DMS 273 treated with DMSO at 0.1 percent for 48 hours (cell line): ENCODE measurements around the gene TCF15.

Source experiments
- DNase-seq: peaks from one replicate; lab custom pipeline; 2025; lab: John Stamatoyannopoulos, UW

Gene TCF15

DNA sequence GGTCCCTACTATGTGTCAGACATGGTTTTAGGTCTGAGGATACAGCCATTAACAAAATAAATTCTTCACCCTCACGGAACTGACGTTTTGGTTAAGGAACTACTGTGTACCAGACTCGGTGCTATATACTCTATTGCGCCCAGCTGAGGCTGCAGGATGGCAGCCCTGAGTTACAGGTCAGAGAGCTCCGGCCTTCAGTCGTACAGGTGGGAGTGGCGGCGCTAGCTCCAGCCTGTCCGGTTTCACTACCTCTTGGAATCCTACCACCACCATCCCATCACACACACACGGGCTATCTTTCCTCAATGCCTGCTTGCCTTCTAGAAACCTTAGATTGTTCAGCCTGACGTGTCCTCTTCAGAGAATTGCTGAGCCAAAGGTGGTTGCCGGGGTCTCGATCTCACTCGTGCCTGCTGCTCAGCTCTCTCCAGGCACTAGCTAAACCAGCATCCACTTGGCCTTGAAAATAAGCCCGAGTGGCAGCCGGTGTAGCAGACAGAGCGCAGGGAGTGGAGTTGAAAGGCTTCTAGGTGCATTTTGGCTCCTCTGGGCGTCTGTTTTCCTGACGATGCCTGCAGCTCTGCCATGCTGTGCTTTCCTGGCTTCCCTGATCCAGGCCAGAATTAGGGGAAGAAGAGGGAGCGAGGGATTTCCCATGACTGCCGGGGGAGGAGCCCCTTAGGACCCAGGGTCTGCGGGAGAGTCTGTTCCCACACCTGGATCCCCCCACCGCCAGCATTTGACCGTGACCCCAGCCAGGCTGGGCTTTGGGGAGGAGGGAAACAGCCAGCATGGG, 1.1 kb upstream of the TCF15 start:
- no peak for DNase-seq

GRCh38 chr20:609371-609964, 641 bp downstream of the TCF15 start:
- no peak for DNase-seq

GRCh38 chr20:608970-609369, 1.1 kb downstream of the TCF15 start:
- no peak for DNase-seq

- no peak for DNase-seq
These were observed 2.6 kb downstream of the TCF15 start for GRCh38 chr20:607476-607875.

- no peak for DNase-seq
These were observed 4.9 kb downstream of the TCF15 start for GRCh38 chr20:605237-605636.

- no peak for DNase-seq
These were observed 6.9 kb downstream of the TCF15 start for GRCh38 chr20:603116-603640.

GRCh38 chr20:602111-602970, 7.8 kb downstream of the TCF15 start:
- no peak for DNase-seq

GRCh38 chr20:600736-601135, 9.4 kb downstream of the TCF15 start:
- no peak for DNase-seq

DNA sequence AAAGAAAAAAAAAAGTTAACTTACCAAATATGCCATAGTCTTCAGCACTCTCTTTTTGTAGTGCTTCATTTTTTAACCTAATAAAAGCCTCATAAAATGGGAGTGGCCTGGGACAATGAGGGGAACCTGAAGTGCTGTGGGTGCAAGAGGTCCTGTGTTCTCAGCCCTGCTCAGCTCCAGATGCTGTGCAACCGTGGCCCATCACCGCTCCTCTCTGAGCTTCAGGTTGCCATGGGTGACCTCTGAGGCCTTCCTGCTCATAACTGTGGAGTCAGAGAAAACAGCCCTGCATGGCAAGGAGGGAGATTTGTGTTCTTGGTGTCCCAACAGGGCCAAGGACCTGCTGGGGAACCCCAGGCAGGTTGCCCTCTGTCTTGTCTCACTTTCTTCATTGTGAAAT, 10.0 kb downstream of the TCF15 start:
- DNase-seq = no peak

- DNase-seq = no peak
These were observed 11.8 kb downstream of the TCF15 start for GRCh38 chr20:598133-598850.

DNA sequence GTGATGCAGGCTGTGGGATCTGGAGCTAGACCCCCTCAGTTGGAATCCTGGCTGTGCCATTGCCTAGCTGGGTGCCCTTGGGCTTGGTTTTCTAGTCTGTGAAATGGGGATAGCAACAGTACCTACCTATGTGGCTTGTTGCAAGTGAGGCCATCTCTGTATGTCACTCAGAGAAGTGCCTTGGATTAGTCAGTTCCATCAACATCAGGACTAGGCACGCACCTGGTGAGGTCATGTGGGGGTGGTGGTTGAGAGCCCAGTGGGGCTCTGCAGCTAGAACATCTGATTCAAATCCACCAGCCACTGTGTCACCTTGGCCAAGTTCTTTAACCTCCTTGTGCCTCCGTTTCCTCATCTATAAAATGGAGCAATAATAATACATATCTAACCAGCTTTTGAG, 12.5 kb downstream of the TCF15 start:
- DNase-seq = no peak

GRCh38 chr20:595330-596308, 14.5 kb downstream of the TCF15 start:
- DNase-seq = no peak

DNA sequence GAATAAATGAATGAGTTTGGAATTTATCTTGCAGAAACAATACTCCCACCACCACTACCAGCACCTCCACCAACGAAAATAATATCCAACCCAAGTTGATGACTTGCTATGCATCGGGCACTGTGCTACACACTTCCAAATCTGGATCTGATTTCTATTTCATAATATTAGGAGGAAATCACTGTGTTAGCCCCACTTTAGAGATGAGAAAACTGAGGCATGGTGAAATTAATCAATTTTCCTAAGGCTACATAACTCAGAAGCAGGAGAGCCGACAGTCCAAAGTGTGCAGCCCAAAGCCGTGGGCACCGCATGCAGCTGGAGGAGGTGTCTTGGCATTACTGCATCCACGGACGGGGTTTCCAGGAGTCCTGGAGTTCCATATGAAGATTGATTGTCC, 17.6 kb downstream of the TCF15 start:
- DNase-seq = no peak

DNA sequence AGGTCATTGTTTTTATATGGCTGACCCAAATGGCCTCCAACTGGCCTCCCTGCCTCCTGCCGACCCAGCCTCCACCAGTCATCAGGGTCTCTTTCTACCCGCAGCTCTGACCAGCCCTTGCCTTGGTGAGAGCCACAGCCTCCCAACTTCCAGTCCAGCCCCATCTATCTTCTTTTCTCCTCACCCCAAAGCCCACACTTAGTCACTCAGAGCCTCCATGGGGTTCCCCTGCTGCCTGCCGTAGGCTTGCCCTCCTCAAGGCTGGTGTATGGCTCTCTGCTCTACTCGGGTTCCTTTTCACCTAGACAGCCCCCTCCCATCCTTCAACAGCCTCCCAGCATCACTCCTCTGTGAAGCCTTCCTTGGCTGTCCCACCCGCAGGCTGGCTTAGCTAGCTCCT, 18.2 kb downstream of the TCF15 start:
- DNase-seq = no peak

GRCh38 chr20:588932-589672, 21.0 kb downstream of the TCF15 start:
- DNase-seq = no peak

DNA sequence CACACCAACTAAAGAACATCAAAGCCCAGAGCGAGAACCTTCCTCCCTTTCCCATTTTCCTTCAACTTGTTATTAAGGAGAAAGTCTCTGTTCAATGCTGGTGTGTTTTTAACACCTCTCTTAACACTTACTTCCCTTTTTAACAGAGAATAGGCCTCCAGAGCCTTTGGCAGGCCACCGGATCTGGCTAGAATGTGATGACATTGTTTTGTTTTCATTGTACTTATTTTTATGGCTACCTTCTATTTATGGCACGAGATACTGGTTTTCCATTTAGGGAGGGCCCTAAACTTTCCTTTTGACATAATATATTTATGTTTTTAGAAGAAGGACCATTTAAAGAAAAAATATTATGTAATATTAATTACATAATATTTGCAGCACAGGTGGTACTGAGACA, 21.6 kb downstream of the TCF15 start:
- DNase-seq = no peak

DNA sequence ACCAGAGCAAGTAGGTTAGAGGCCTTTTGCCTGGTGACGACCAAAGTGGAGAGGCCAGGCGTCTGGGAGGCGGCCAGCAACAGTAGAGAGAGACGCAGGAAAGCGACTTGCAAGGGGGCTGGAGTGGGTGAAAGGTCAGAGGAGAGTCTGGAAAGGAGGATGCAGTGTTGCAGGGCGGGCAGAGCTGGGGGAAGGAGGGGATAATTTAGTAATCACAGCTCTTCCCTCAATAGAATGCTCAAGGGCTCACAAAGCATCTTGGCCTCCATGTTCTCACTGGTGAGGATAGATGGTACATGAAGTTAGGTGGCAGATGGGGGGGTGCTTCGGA, 25.2 kb downstream of the TCF15 start:
- DNase-seq = no peak

DNA sequence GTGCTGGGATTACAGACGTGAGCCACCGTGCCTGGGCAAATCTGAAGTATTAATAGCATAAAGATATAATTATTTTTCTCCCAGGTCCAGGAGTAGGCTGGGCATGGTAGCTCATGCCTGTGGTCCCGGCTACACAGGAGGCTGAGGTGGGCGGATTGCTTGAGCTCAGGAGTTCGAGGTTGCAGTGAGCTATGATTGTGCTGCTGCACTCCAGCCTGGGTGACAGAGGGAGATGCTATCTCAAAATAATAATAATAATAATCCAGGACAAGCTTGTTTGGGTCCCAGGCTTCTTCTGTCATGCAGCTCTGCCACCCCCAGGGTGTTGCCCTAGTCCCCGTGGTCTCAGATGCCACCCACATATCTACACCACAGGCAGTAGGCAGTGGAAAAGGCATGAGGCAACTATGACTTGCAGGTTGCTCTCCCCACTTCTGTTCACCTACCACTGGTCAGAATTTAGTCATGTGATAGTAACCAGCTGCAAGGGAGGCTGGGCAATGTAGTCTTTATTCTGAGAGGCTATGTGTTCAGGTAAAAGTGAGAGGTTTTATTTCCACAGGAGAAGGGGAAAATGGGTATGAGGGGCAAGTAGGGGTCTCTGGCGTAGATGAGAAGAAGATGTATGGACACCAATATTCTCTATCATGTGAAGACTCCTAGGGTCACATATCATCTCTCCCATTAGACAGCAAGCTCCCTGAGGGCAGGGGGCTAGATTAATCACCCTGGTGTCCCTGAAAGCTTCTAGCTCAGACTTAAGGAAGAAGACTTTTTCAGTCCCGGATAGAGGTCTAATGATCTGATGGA, 25.7 kb downstream of the TCF15 start:
- DNase-seq = no peak

GRCh38 chr20:582204-582603, 27.9 kb downstream of the TCF15 start:
- DNase-seq = no peak
